H1 (cell line): ENCODE measurements around the gene WDR48. TPM values are rescaled to one million over a fixed set of nuclear protein-coding genes. Genes with fewer than 3 reads are reported as not detected.

ENCODE experiments used
- CTCF ChIA-PET: fragments of 300-600 bp; sonication (Branson Sonifier 250); formaldehyde crosslinking; loops from one replicate; lab custom pipeline; 2021; ENCODE audit not compliant: partially characterized antibody; lab: Charles Lee
- POLR2A ChIA-PET: fragments of 300-600 bp; sonication (Branson Sonifier 250); formaldehyde crosslinking; loops from one replicate; lab custom pipeline; 2021; ENCODE audit warnings: inconsistent platforms; ENCODE audit not compliant: partially characterized antibody; lab: Charles Lee
- DNase-seq, 2 experiments: peaks; one replicate each; pipeline versions ENCODE4 v3.0.0 to v3.0.0-alpha.2; 2010 to 2022; ENCODE audit warnings: low spot score in 2 of 2, low read depth in 1 of 2, mixed read lengths in 1 of 2
- FAIRE-seq: peaks from 2 replicates; lab custom pipeline; 2011; peaks lifted over from hg19 to GRCh38; lab: Jason Lieb, UNC
- H2AFZ ChIP-seq: 2 replicates; pipeline ENCODE4 v1.8.1; 2012; ENCODE audit warnings: low read length, inconsistent platforms
- H2AK5ac ChIP-seq: 2 replicates; pipeline ENCODE4 v1.6.1; 2013; ENCODE audit warnings: low read depth, low read length
- H2BK120ac ChIP-seq: replicated peaks from 2 replicates; pipeline ENCODE3; 2013; ENCODE audit warnings: low read depth, low read length, inconsistent platforms
- H2BK12ac ChIP-seq: 2 replicates; pipeline ENCODE4 v1.6.1; 2013; ENCODE audit warnings: low read depth, low read length
- H2BK15ac ChIP-seq: 2 replicates; pipeline ENCODE4 v1.6.1; 2013; ENCODE audit warnings: low read length
- H2BK20ac ChIP-seq: 2 replicates; pipeline ENCODE4 v1.6.1; 2013; ENCODE audit warnings: low read length
- H2BK5ac ChIP-seq: 2 replicates; pipeline ENCODE4 v1.6.1; 2013; ENCODE audit warnings: low read depth, low read length
- H3K14ac ChIP-seq: 2 replicates; pipeline ENCODE4 v1.6.1; 2013; ENCODE audit warnings: inconsistent platforms; ENCODE audit not compliant: insufficient read length
- H3K18ac ChIP-seq: 2 replicates; pipeline ENCODE4 v1.6.1; 2013; ENCODE audit warnings: low read length; ENCODE audit errors: extremely low read depth
- H3K23ac ChIP-seq: 2 replicates; pipeline ENCODE4 v1.6.1; 2013; ENCODE audit warnings: inconsistent platforms; ENCODE audit not compliant: insufficient read length
- H3K23me2 ChIP-seq: 2 replicates; pipeline ENCODE4 v1.6.1; 2013; ENCODE audit warnings: low read depth, low read length
- H3K27ac ChIP-seq: 2 replicates; pipeline ENCODE4 v1.6.1; 2011; ENCODE audit warnings: low read depth, low read length, inconsistent platforms
- H3K27me3 ChIP-seq, 4 experiments: replicated peaks in 1 of 4; 1 replicate in 1 of 4; 2 replicates in 3 of 4; pipeline versions ENCODE4 v1.6.1 to v1.8.1; 2011 to 2013; ENCODE audit warnings: low read length in 3 of 4, mild to moderate bottlenecking in 3 of 4, inconsistent platforms in 2 of 4, mixed read lengths in 2 of 4, moderate library complexity in 1 of 4; ENCODE audit not compliant: control insufficient read depth in 3 of 4, insufficient read depth in 3 of 4; ENCODE audit errors: extremely low read depth in 1 of 4
- H3K36me3 ChIP-seq, 4 experiments: 2 replicates each; pipeline versions ENCODE4 v1.6.1 to v1.8.1; 2011 to 2013; ENCODE audit warnings: mild to moderate bottlenecking in 4 of 4, low read length in 3 of 4, moderate library complexity in 2 of 4, control low read depth in 1 of 4, inconsistent platforms in 1 of 4; ENCODE audit not compliant: insufficient read depth in 4 of 4, control insufficient read depth in 2 of 4
- H3K4ac ChIP-seq: replicated peaks from 2 replicates; pipeline ENCODE3; 2013; ENCODE audit warnings: low read length, low read depth, mixed read lengths, inconsistent platforms; ENCODE audit not compliant: insufficient read length
- H3K4me1 ChIP-seq, 4 experiments: replicated peaks in 1 of 4; 1 replicate in 1 of 4; 2 replicates in 3 of 4; pipeline versions ENCODE4 v1.6.1 to v1.8.1; 2011 to 2013; ENCODE audit warnings: low read length in 3 of 4, inconsistent platforms in 2 of 4, mixed read lengths in 1 of 4; ENCODE audit not compliant: insufficient read depth in 4 of 4, control insufficient read depth in 3 of 4
- H3K4me2 ChIP-seq, 2 experiments: 2 replicates each; pipeline versions ENCODE4 v1.6.1 to v1.8.1; 2011 to 2013; ENCODE audit warnings: low read depth in 2 of 2, low read length in 2 of 2, control low read depth in 1 of 2, inconsistent platforms in 1 of 2, mild to moderate bottlenecking in 1 of 2; ENCODE audit not compliant: insufficient read depth in 1 of 2
- H3K4me3 ChIP-seq, 4 experiments: fragments of 200-600, 300-600 bp in 1 of 4; sonication (generic), shearing (Covaris generic), sonication (Bioruptor Twin) in 1 of 4; 2 replicates each; pipeline versions ENCODE4 v1.5.1 to v1.8.1; 2011 to 2016; ENCODE audit warnings: low read length in 4 of 4, low read depth in 3 of 4, control low read depth in 2 of 4, inconsistent platforms in 2 of 4, mild to moderate bottlenecking in 2 of 4, mixed read lengths in 1 of 4, moderate library complexity in 1 of 4; ENCODE audit not compliant: insufficient read depth in 2 of 4; ENCODE audit errors: extremely low read depth in 1 of 4
- H3K56ac ChIP-seq: replicated peaks from 2 replicates; pipeline ENCODE3; 2013; ENCODE audit warnings: low read depth, mild to moderate bottlenecking, mixed read lengths, low read length, inconsistent platforms; ENCODE audit not compliant: insufficient read length
- H3K79me1 ChIP-seq: 2 replicates; pipeline ENCODE4 v1.6.1; 2013; ENCODE audit warnings: low read depth, low read length, control low read depth
- H3K79me2 ChIP-seq, 2 experiments: 2 replicates each; pipeline versions ENCODE4 v1.6.1 to v1.8.1; 2012 to 2013; ENCODE audit warnings: low read length in 2 of 2, mild to moderate bottlenecking in 2 of 2, inconsistent platforms in 1 of 2; ENCODE audit not compliant: insufficient read depth in 2 of 2, control insufficient read depth in 1 of 2
- H3K9ac ChIP-seq, 4 experiments: replicated peaks in 1 of 4; 1 replicate in 1 of 4; 2 replicates in 3 of 4; pipeline versions ENCODE4 v1.6.1 to v1.8.1; 2011 to 2013; ENCODE audit warnings: low read depth in 3 of 4, low read length in 3 of 4, control low read depth in 2 of 4, mild to moderate bottlenecking in 2 of 4, moderate library complexity in 2 of 4, inconsistent platforms in 1 of 4; ENCODE audit errors: extremely low read depth in 1 of 4
- H3K9me3 ChIP-seq, 2 experiments: 2 replicates each; pipeline versions ENCODE4 v1.6.1 to v1.8.1; 2012 to 2013; ENCODE audit warnings: mild to moderate bottlenecking in 2 of 2, moderate library complexity in 2 of 2, control low read depth in 1 of 2, inconsistent platforms in 1 of 2, low read depth in 1 of 2, low read length in 1 of 2, mixed read lengths in 1 of 2; ENCODE audit not compliant: insufficient read depth in 2 of 2
- H4K20me1 ChIP-seq, 2 experiments: replicated peaks in 1 of 2; 2 replicates each; pipeline versions ENCODE3 to v1.8.1; 2011 to 2013; ENCODE audit warnings: inconsistent platforms in 2 of 2, low read length in 2 of 2, mild to moderate bottlenecking in 1 of 2; ENCODE audit not compliant: insufficient read depth in 2 of 2, control insufficient read depth in 1 of 2
- H4K5ac ChIP-seq: 2 replicates; pipeline ENCODE4 v1.6.1; 2013; ENCODE audit warnings: low read length, low read depth, mixed read lengths, inconsistent platforms; ENCODE audit not compliant: insufficient read length
- H4K8ac ChIP-seq: 2 replicates; pipeline ENCODE4 v1.8.0; 2013; ENCODE audit warnings: mild to moderate bottlenecking, moderate library complexity, low read length, inconsistent platforms; ENCODE audit not compliant: insufficient read depth; ENCODE audit errors: extremely low read depth
- H4K91ac ChIP-seq: replicated peaks from 2 replicates; pipeline ENCODE3; 2013; ENCODE audit warnings: low read length, mixed read lengths, inconsistent platforms; ENCODE audit not compliant: insufficient read length
- BCL11A ChIP-seq, 2 experiments: IDR thresholded peaks; one replicate each; pipeline ENCODE4 v1.6.1; 2011; ENCODE audit warnings: low read depth in 2 of 2, low read length in 2 of 2, mild to moderate bottlenecking in 2 of 2
- CBX5 ChIP-seq: fragments of 300-800, 300-1000 bp; sonication (generic); IDR thresholded peaks from 2 replicates; pipeline ENCODE4 v1.7.1; 2016; ENCODE audit warnings: antibody characterized with exemption, low read length, low read depth
- EGR1 ChIP-seq: IDR thresholded peaks from 2 replicates; pipeline ENCODE4 v1.6.1; 2011; ENCODE audit warnings: low read depth, low read length, borderline replicate concordance
- GTF2F1 ChIP-seq: IDR thresholded peaks from 2 replicates; pipeline ENCODE4 v1.6.1; 2012; ENCODE audit warnings: low read depth, low read length, improper control_type of control experiment, borderline replicate concordance
- HDAC2 ChIP-seq, 2 experiments: fragments of 300-600 bp in 1 of 2; sonication (generic) in 1 of 2; IDR thresholded peaks; 2 replicates each; pipeline ENCODE4 v1.6.1; 2011 to 2012; ENCODE audit warnings: low read depth in 2 of 2, low read length in 2 of 2, mild to moderate bottlenecking in 2 of 2, moderate library complexity in 2 of 2, borderline replicate concordance in 1 of 2, inconsistent platforms in 1 of 2
- KDM1A ChIP-seq: fragments of 200-600, 300-600 bp; sonication (generic); IDR thresholded peaks from 2 replicates; pipeline ENCODE4 v1.7.1; 2016; ENCODE audit warnings: mild to moderate bottlenecking, low read length, borderline replicate concordance
- MAFK ChIP-seq: IDR thresholded peaks from 2 replicates; pipeline ENCODE4 v1.6.1; 2012; ENCODE audit warnings: low read depth, mild to moderate bottlenecking, improper control_type of control experiment, low read length
- RNF2 ChIP-seq: fragments of 200-900, 300-1000 bp; sonication (generic); IDR thresholded peaks from 2 replicates; pipeline ENCODE4 v1.7.1; 2016; ENCODE audit warnings: borderline replicate concordance, low read depth, mild to moderate bottlenecking, antibody characterized with exemption, low read length; ENCODE audit not compliant: poor library complexity, severe bottlenecking; ENCODE audit errors: missing control alignments
- SIRT6 ChIP-seq: IDR thresholded peaks from one replicate; pipeline ENCODE4 v1.7.1; 2012; ENCODE audit warnings: low read length, inconsistent platforms
- SP4 ChIP-seq: IDR thresholded peaks from 2 replicates; pipeline ENCODE4 v1.6.1; 2012; ENCODE audit warnings: low read length, inconsistent platforms
- WGBS, 2 experiments: shearing (Covaris generic) in 1 of 2; methylation state at CpG; one replicate each; pipeline versions ENCODE4 v1.1.6 to v1.1.7; 2013 to 2015; ENCODE audit warnings: low lambda C conversion rate in 2 of 2, mixed read lengths in 2 of 2, inconsistent platforms in 1 of 2, low coverage in 1 of 2, missing lambda C conversion rate in 1 of 2; ENCODE audit not compliant: insufficient replicate concordance in 2 of 2, insufficient coverage in 1 of 2, insufficient read length in 1 of 2; ENCODE audit errors: extremely low coverage in 1 of 2, missing lambda C conversion rate in 1 of 2; 5-methylcytosine and 5-hydroxymethylcytosine counted together
- polyA plus RNA-seq, 7 experiments: library from polyadenylated mRNA; depleted of rRNA in 3 of 7; stranded (reverse) in 5 of 7; unstranded in 2 of 7; fragments of >200 nt in 5 of 7; fragments of 200-250 nt in 2 of 7; gene quantifications; 1 replicate in 5 of 7; 2 replicates in 1 of 7; 4 replicates in 1 of 7; pipeline versions ENCODE4 v1.2.1 to v1.2.3, GENCODE V29; 2011 to 2013; ENCODE audit warnings: missing spikeins in 2 of 7, mixed read lengths in 2 of 7
- total RNA-seq: library from RNA; stranded (reverse); fragmentation: NEBNext Ultra II Directional; extraction: Animal tissue kit (Norgen Biotek cat#: 25700); gene quantifications from 2 replicates; pipeline ENCODE4 v1.2.1, GENCODE V29; 2021

The WDR48 gene
- total and polyA plus RNA-seq, 2 of the 8 experiments (the other 6 are each of a cell fraction or from before 2014, with no cell fraction given), result 21.2 to 54.1 TPM

DNA sequence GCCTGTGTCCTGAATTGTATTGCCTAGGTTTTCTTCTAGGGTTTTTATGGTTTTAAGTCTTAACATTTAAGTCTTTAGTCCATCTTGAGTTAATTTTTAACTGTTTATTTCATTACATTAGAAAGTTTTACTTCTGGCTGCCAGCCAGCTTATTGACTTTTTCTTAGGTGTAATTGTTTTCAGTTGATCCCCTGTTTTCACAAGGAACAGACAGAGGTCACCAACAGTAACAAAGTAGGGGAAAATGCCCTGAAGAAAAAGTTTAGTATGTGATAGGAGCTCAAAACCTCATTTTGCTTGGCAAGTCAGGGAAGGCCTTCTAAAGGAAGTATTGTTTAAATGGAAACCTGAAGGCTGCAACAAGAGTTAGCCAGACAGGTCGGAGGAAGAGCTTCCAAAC, 10.4 kb downstream of the WDR48 start:
- H3K4me1 ChIP-seq, result peaks cover 0 to 3% (median 0%) of the 10 kb centered on the region in 4 experiments; a peak in 1 of 7 replicates
- no peak overlapping the region for H4K5ac ChIP-seq
- no peak overlapping the region for H4K8ac ChIP-seq
- no peak overlapping the region for H3K23ac ChIP-seq
- H2BK5ac ChIP-seq, result no peak overlapping the region
- H3K14ac ChIP-seq, result no peak overlapping the region
- no peak overlapping the region for H2AK5ac ChIP-seq
- H3K18ac ChIP-seq, result no peak overlapping the region
- no peaks in the 10 kb centered on the region for H3K9me3 ChIP-seq
- no peaks in the 10 kb centered on the region for H4K20me1 ChIP-seq
- ChIA-PET POLR2A (interaction anchor here (0.8 to 1.1 kb wide), 3 partner anchors 11 to 29 kb away, joined by 3 to 5 read pairs (median 4); no protein-coding TSS in a partner anchor), CTCF (interaction anchor here (0.6 to 1.0 kb wide), 2 partner anchors 45 to 230 kb away, joined by 3 read pairs; no protein-coding TSS in a partner anchor)
- H3K79me1 ChIP-seq, result peaks cover 4% of the 10 kb centered on the region
- no peak overlapping the region for H4K91ac ChIP-seq
- no peak overlapping the region for H3K56ac ChIP-seq
- no peak overlapping the region for H2BK12ac ChIP-seq
- no peak for FAIRE-seq
- no peak for TF ChIP-seq KDM1A
- no peak for TF ChIP-seq GTF2F1
- TF ChIP-seq MAFK, result no peak
- no peak for TF ChIP-seq RNF2
- TF ChIP-seq CBX5, result no peak
- no peak for TF ChIP-seq SIRT6
- TF ChIP-seq SP4, result no peak
- no peak for TF ChIP-seq HDAC2 (IDR thresholded peaks at IDR 0.05; ENCODE audit: borderline replicate concordance in 1 of 2, low read depth in 2 of 2, low read length in 2 of 2)
- TF ChIP-seq EGR1, result no peak
- TF ChIP-seq BCL11A (IDR thresholded peaks at IDR 0.05; ENCODE audit: low read depth in 2 of 2, low read length in 2 of 2), result no peak
- no peaks in the 10 kb centered on the region for H3K27me3 ChIP-seq
- no peaks in the 10 kb centered on the region for H3K23me2 ChIP-seq
- H3K4me2 ChIP-seq, result no peak overlapping the region
- H3K79me2 ChIP-seq, result peaks cover 3 to 63% of the 10 kb centered on the region in 2 experiments; a peak in 2 of 4 replicates
- H2BK15ac ChIP-seq, result no peak overlapping the region
- H2BK20ac ChIP-seq, result no peak overlapping the region
- H3K36me3 ChIP-seq, result peaks cover 0 to 13% (median 4%) of the 10 kb centered on the region in 4 experiments; a peak in 4 of 8 replicates
- H2AFZ ChIP-seq, result no peak overlapping the region
- no peak overlapping the region for H3K4me3 ChIP-seq
- H3K4ac ChIP-seq, result no peak overlapping the region
- H3K27ac ChIP-seq, result no peak overlapping the region
- no peak overlapping the region for H3K9ac ChIP-seq
- no peak overlapping the region for H2BK120ac ChIP-seq
- 80% methylated on average over 1 of the region's 1 CpG; no CpG with 5 or more reads in 1 of the 2 experiments for WGBS, 2 experiments
- no peak for DNase-seq
